GM12891 (cell line): ENCODE measurements around the gene QRICH1.

Experiments
- PAX5 ChIP-seq: IDR thresholded peaks from 2 replicates; pipeline ENCODE4 v1.6.1; 2011; ENCODE audit warnings: low read length, moderate library complexity, mild to moderate bottlenecking; ENCODE audit not compliant: insufficient read depth, severe bottlenecking
- POLR2A ChIP-seq: IDR thresholded peaks from 2 replicates; pipeline ENCODE4 v1.6.1; 2011; ENCODE audit warnings: low read depth, low read length, control low read depth
- POLR2AphosphoS5 ChIP-seq: IDR thresholded peaks from 2 replicates; pipeline ENCODE4 v1.6.1; 2011; ENCODE audit warnings: low read depth, low read length, control low read depth
- POU2F2 ChIP-seq: IDR thresholded peaks from 2 replicates; pipeline ENCODE4 v1.6.1; 2011; ENCODE audit warnings: low read depth, mild to moderate bottlenecking, control low read depth, low read length, moderate library complexity
- SPI1 ChIP-seq: IDR thresholded peaks from 2 replicates; pipeline ENCODE4 v1.6.1; 2011; ENCODE audit warnings: low read depth, low read length, control low read depth
- TAF1 ChIP-seq: IDR thresholded peaks from 2 replicates; pipeline ENCODE4 v1.6.1; 2011; ENCODE audit warnings: low read depth, low read length, control low read depth

GRCh38 chr3:48997714-48998637, 95.9 kb downstream of the QRICH1 start:
- no peak for TF ChIP-seq PAX5
- no peak for TF ChIP-seq POLR2A
- no peak for TF ChIP-seq POLR2AphosphoS5
- TF ChIP-seq SPI1, result no peak
- TF ChIP-seq TAF1, result no peak
- TF ChIP-seq POU2F2, result no peak
